GM23338 (cell line): ENCODE results near the gene ZNF189.

Experiments
- CTCF ChIP-seq, 2 experiments: fragments of 200-600 bp in 1 of 2; sonication (generic) in 1 of 2; conservative IDR thresholded peaks; 2 replicates each; pipeline versions ENCODE4 v1.5.1 to v1.6.1; 2016 to 2017; ENCODE audit warnings: antibody characterized with exemption in 2 of 2, low read depth in 2 of 2, mild to moderate bottlenecking in 2 of 2, moderate library complexity in 1 of 2
- EZH2 ChIP-seq: fragments of 200-600 bp; sonication (generic); IDR thresholded peaks from one replicate; pipeline ENCODE4 v1.8.0; 2017; ENCODE audit warnings: antibody characterized with exemption, mild to moderate bottlenecking, low read depth; ENCODE audit not compliant: unreplicated experiment
- ZNF462 ChIP-seq: fragments of 250-450 bp; sonication (Bioruptor Pico); IDR thresholded peaks from 2 replicates; pipeline ENCODE4 v1.5.0; 2020; ENCODE audit warnings: mild to moderate bottlenecking, moderate library complexity

- TF ChIP-seq ZNF462 (CRISPR knock-in tag) (no peak), CTCF (conservative IDR thresholded peaks at IDR 0.05; ENCODE audit: low read depth in 2 of 2) (no peak), EZH2 (no peak)
Measured at GRCh38 chr9:101428909-101429308, 30.3 kb downstream of the ZNF189 start.
